HepG2 (cell line): ENCODE measurements around the gene FETUB. TPM values are rescaled to one million over a fixed set of nuclear protein-coding genes. Genes with fewer than 3 reads are reported as not detected.

Experiments used
- ELF3 ChIP-seq: IDR thresholded peaks from 2 replicates; pipeline ENCODE4 v1.6.1; 2016; ENCODE audit warnings: missing genetic modification reagents, missing compliant biosample characterization
- FOXJ3 ChIP-seq: sonication (generic); formaldehyde crosslinking; IDR thresholded peaks from 2 replicates; pipeline ENCODE4 v1.4.0; 2020; ENCODE audit warnings: missing genetic modification reagents, mild to moderate bottlenecking, borderline replicate concordance
- FOXO1 ChIP-seq: sonication (generic); formaldehyde crosslinking; IDR thresholded peaks from 2 replicates; pipeline ENCODE4 v1.4.0; 2020; ENCODE audit warnings: missing genetic modification reagents
- MIXL1 ChIP-seq: IDR thresholded peaks from 2 replicates; pipeline ENCODE4 v1.6.1; 2016
- NR2F2 ChIP-seq: IDR thresholded peaks from 2 replicates; pipeline ENCODE4 v1.6.1; 2012; ENCODE audit warnings: low read depth, inconsistent platforms, borderline replicate concordance
- NR2F6 ChIP-seq, 2 experiments: IDR thresholded peaks; 2 replicates each; pipeline ENCODE4 v1.6.1; 2016; ENCODE audit warnings: antibody characterized with exemption in 1 of 2, mild to moderate bottlenecking in 1 of 2
- RXRB ChIP-seq: IDR thresholded peaks from 2 replicates; pipeline ENCODE4 v1.6.1; 2016; ENCODE audit warnings: borderline replicate concordance, missing genetic modification reagents, missing compliant biosample characterization
- SAP130 ChIP-seq: IDR thresholded peaks from 2 replicates; pipeline ENCODE4 v1.6.1; 2016; ENCODE audit warnings: low read depth
- TP53 ChIP-seq: sonication (generic); formaldehyde crosslinking; conservative IDR thresholded peaks from 2 replicates; pipeline ENCODE4 v1.4.0; 2020; ENCODE audit warnings: missing genetic modification reagents
- ZNF264 ChIP-seq: sonication (generic); formaldehyde crosslinking; IDR thresholded peaks from 2 replicates; pipeline ENCODE4 v1.4.0; 2020; ENCODE audit warnings: missing genetic modification reagents
- ZNF878 ChIP-seq: sonication (generic); formaldehyde crosslinking; IDR thresholded peaks from 2 replicates; pipeline ENCODE4 v1.8.1; 2023; ENCODE audit warnings: mild to moderate bottlenecking, missing genetic modification reagents, moderate library complexity
- ZSCAN9 ChIP-seq: IDR thresholded peaks from 2 replicates; pipeline ENCODE4 v1.6.1; 2016; ENCODE audit warnings: borderline replicate concordance
- polyA plus RNA-seq, 8 experiments: library from polyadenylated mRNA; depleted of rRNA in 3 of 8; stranded (reverse) in 7 of 8; unstranded in 1 of 8; fragments of >200 nt; fragmentation: Illumina TruSeq in 4 of 8; extraction: Trizol in 4 of 8; gene quantifications; 2 replicates each; pipeline versions ENCODE4 v1.2.1 to v1.2.3, GENCODE V29; 2011 to 2016; ENCODE audit warnings: low read depth in 4 of 8, missing spikeins in 1 of 8, mixed read lengths in 1 of 8; ENCODE audit not compliant: insufficient read depth in 1 of 8
- total RNA-seq, 5 experiments: library from RNA; depleted of rRNA; stranded (reverse); fragments of >200 nt; fragmentation: Illumina TruSeq; extraction: Trizol; gene quantifications; 2 replicates each; pipeline ENCODE4 v1.2.3, GENCODE V29; 2016; ENCODE audit warnings: low read depth in 1 of 5
- TF ChIP-seq, protein P1 (sequence below): IDR thresholded peaks from 2 replicates; pipeline ENCODE4 v1.6.1; 2016; ENCODE audit warnings: low read depth
- TF ChIP-seq, protein P2 (sequence below): IDR thresholded peaks from 2 replicates; pipeline ENCODE4 v1.6.1; 2016
- TF ChIP-seq, protein P3 (sequence below): sonication (generic); formaldehyde crosslinking; IDR thresholded peaks from 2 replicates; pipeline ENCODE4 v1.5.1; 2020; ENCODE audit warnings: mild to moderate bottlenecking, moderate library complexity, missing genetic modification reagents

Gene FETUB
- total and polyA plus RNA-seq, 2 of the 13 experiments (the other 11 are each of a cell fraction or from before 2014, with no cell fraction given), result 2.1 to 4.4 TPM

DNA sequence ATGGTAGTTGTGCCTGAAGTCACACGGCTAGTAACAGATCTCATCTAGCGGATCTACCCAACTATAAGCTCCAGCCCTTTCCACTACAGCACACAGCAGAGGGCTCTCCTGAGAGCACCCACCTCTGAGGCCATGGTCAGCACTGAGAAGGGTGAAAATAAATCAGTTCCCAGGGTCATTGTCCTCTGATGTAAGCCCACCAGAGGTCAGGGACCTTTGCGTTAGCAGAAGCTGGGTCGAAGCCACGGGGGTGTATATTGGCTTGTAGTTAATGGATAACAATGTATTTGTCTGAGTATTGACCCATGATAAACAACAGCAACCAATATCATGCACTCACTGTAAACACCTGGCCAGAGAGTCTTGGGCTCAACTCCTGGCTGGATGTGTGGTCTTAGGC, 6.0 kb upstream of the FETUB start (continued):
- TF ChIP-seq, protein P1, sequence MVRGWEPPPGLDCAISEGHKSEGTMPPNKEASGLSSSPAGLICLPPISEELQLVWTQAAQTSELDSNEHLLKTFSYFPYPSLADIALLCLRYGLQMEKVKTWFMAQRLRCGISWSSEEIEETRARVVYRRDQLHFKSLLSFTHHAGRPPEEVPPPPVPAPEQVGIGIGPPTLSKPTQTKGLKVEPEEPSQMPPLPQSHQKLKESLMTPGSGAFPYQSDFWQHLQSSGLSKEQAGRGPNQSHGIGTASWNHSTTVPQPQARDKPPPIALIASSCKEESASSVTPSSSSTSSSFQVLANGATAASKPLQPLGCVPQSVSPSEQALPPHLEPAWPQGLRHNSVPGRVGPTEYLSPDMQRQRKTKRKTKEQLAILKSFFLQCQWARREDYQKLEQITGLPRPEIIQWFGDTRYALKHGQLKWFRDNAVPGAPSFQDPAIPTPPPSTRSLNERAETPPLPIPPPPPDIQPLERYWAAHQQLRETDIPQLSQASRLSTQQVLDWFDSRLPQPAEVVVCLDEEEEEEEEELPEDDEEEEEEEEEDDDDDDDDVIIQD (CRISPR knock-in tag), result peak; percentile 50; the same call in 1 of the 2 replicates
- TF ChIP-seq NR2F2, result peak; percentile 98
- TF ChIP-seq ZNF878 (CRISPR knock-in tag), result peak; percentile 72; the same call in 1 of the 2 replicates
- TF ChIP-seq, protein P2, sequence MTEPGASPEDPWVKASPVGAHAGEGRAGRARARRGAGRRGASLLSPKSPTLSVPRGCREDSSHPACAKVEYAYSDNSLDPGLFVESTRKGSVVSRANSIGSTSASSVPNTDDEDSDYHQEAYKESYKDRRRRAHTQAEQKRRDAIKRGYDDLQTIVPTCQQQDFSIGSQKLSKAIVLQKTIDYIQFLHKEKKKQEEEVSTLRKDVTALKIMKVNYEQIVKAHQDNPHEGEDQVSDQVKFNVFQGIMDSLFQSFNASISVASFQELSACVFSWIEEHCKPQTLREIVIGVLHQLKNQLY (CRISPR knock-in tag), result peak; percentile 58; the same call in 1 of the 2 replicates
- TF ChIP-seq FOXJ3 (CRISPR knock-in tag), result peak; percentile 92; the same call in 1 of the 2 replicates
- 0 out of 2 replicates have a peak, but pooled peaks have one; percentile 34 for TF ChIP-seq TP53 (CRISPR knock-in tag)
- 0 out of 2 replicates have a peak, but pooled peaks have one; percentile 28 for TF ChIP-seq ELF3 (CRISPR knock-in tag)
- TF ChIP-seq MIXL1 (CRISPR knock-in tag), result peak; percentile 95
- peak; percentile 87 for TF ChIP-seq FOXO1 (CRISPR knock-in tag)
- TF ChIP-seq SAP130 (CRISPR knock-in tag), result peak; percentile 54
- peak; percentile 98 for TF ChIP-seq NR2F6 (IDR thresholded peaks at IDR 0.05)
- TF ChIP-seq NR2F6 (CRISPR knock-in tag; IDR thresholded peaks at IDR 0.05), result peak; percentile 99
- TF ChIP-seq, protein P3, sequence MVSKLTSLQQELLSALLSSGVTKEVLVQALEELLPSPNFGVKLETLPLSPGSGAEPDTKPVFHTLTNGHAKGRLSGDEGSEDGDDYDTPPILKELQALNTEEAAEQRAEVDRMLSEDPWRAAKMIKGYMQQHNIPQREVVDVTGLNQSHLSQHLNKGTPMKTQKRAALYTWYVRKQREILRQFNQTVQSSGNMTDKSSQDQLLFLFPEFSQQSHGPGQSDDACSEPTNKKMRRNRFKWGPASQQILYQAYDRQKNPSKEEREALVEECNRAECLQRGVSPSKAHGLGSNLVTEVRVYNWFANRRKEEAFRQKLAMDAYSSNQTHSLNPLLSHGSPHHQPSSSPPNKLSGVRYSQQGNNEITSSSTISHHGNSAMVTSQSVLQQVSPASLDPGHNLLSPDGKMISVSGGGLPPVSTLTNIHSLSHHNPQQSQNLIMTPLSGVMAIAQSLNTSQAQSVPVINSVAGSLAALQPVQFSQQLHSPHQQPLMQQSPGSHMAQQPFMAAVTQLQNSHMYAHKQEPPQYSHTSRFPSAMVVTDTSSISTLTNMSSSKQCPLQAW, result peak; percentile 99
- peak; percentile 72; the same call in 1 of the 2 replicates for TF ChIP-seq ZNF264 (CRISPR knock-in tag)
- TF ChIP-seq RXRB (CRISPR knock-in tag), result peak; percentile 99
- peak; percentile 26; the same call in 1 of the 2 replicates for TF ChIP-seq ZSCAN9
